Peyer's patch (tissue), 4 donors: ENCODE measurements around the gene NKX1-2. TPM values are rescaled to one million over a fixed set of nuclear protein-coding genes. Genes with fewer than 3 reads are reported as not detected.

Source experiments
- DNase-seq, 3 donors: peaks; one replicate each; pipeline ENCODE4 v3.0.0-alpha.2; 2017 to 2019
- H3K27ac ChIP-seq, 4 donors: fragments of 200-600 bp; sonication (generic); one replicate each; pipeline ENCODE4 v1.5.1; 2016 to 2019
- H3K27me3 ChIP-seq, 2 donors: fragments of 200-600 bp; sonication (generic); one replicate each; pipeline ENCODE4 v1.5.1; 2019
- H3K36me3 ChIP-seq, 3 donors: fragments of 200-600 bp; sonication (generic); one replicate each; pipeline ENCODE4 v1.5.1; 2016 to 2019
- H3K4me1 ChIP-seq, 4 donors: fragments of 200-600 bp; sonication (generic); one replicate each; pipeline ENCODE4 v1.5.1; 2016 to 2019
- H3K4me3 ChIP-seq, 4 donors: fragments of 200-600 bp; sonication (generic); 1 replicate in 3 of 4; 2 replicates in 1 of 4; pipeline ENCODE4 v1.5.1; 2016 to 2019; ENCODE audit warnings: mild to moderate bottlenecking in 1 of 4
- H3K9me3 ChIP-seq, 4 donors: fragments of 200-600 bp; sonication (generic); one replicate each; pipeline ENCODE4 v1.5.1; 2016 to 2019; ENCODE audit warnings: mild to moderate bottlenecking in 1 of 4
- CTCF ChIP-seq, 6 experiments: fragments of 450-650 bp in 4 of 6; fragments of 200-600 bp in 2 of 6; sonication (generic) in 1 of 6; IDR thresholded peaks; one replicate each; pipeline ENCODE4 v1.5.1; 2017 to 2019; ENCODE audit warnings: antibody characterized with exemption in 6 of 6, mild to moderate bottlenecking in 3 of 6, moderate library complexity in 1 of 6
- POLR2A ChIP-seq, 2 donors: fragments of 450-650 bp; IDR thresholded peaks; one replicate each; pipeline ENCODE4 v1.5.1; 2017; ENCODE audit warnings: antibody characterized with exemption in 2 of 2, mild to moderate bottlenecking in 2 of 2, moderate library complexity in 2 of 2
- total RNA-seq, 4 donors: library from RNA; depleted of rRNA; stranded (reverse); fragments of >200 nt; gene quantifications; one replicate each; pipeline ENCODE4 v1.1.0, GENCODE V29; 2016

The NKX1-2 gene
- total RNA-seq, 4 donors from 2014 or later: not detected

- H3K27ac ChIP-seq: no peak overlapping the region
- DNase-seq: no peak
- peaks cover 0 to 13% (median 0%) of the 10 kb centered on the region in 3 donors for H3K36me3 ChIP-seq
- TF ChIP-seq POLR2A (IDR thresholded peaks at IDR 0.05) (no peak), CTCF (IDR thresholded peaks at IDR 0.05) (no peak)
- no peaks in the 10 kb centered on the region for H3K27me3 ChIP-seq
- no peak overlapping the region for H3K4me3 ChIP-seq
- H3K4me1 ChIP-seq: peaks cover 0 to 3% (median 0%) of the 10 kb centered on the region in 4 donors
- no peaks in the 10 kb centered on the region for H3K9me3 ChIP-seq
Measured at GRCh38 chr10:124495725-124496124, 45.9 kb upstream of the NKX1-2 start.

DNA sequence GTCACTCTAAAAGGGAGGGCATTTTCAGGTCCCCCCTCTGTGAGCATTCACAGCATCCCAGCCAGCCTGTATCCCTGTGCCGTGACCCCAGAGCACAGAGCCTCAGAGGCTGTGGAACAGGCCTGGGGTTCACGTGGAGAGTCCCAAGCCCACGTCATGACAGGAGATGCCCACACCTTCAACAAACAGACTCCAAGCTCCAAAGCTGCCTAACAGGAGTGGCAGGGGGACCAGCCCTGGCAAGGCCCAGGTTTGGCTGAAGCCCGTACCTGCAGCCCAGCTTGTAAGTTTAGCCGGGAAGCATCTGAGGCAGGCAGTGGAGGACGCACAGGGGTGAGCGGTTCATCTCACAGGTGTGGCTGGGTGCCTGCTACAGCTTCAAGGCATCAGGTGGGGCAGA lies 45.3 kb upstream of the NKX1-2 start:
- no peak overlapping the region for H3K4me3 ChIP-seq
- TF ChIP-seq POLR2A (IDR thresholded peaks at IDR 0.05): no peak
- TF ChIP-seq CTCF (IDR thresholded peaks at IDR 0.05): no peak
- no peaks in the 10 kb centered on the region for H3K27me3 ChIP-seq
- no peaks in the 10 kb centered on the region for H3K9me3 ChIP-seq
- H3K36me3 ChIP-seq: peaks cover 0 to 15% (median 0%) of the 10 kb centered on the region in 3 donors
- DNase-seq: no peak
- H3K4me1 ChIP-seq: peaks cover 0 to 3% (median 0%) of the 10 kb centered on the region in 4 donors
- H3K27ac ChIP-seq: no peak overlapping the region

GRCh38 chr10:124494046-124494807 lies 44.4 kb upstream of the NKX1-2 start:
- H3K4me1 ChIP-seq: peaks cover 0 to 3% (median 0%) of the 10 kb centered on the region in 4 donors
- no peak overlapping the region for H3K4me3 ChIP-seq
- TF ChIP-seq POLR2A (IDR thresholded peaks at IDR 0.05) (no peak), CTCF (IDR thresholded peaks at IDR 0.05) (no peak)
- DNase-seq: no peak
- H3K27ac ChIP-seq: no peak overlapping the region
- peaks cover 0 to 15% (median 0%) of the 10 kb centered on the region in 3 donors for H3K36me3 ChIP-seq
- H3K9me3 ChIP-seq: no peaks in the 10 kb centered on the region
- no peaks in the 10 kb centered on the region for H3K27me3 ChIP-seq

- Histone ChIP-seq H3K4me3 (no peak overlapping the region), H3K4me1 (peaks cover 0 to 3% (median 0%) of the 10 kb centered on the region in 4 donors), H3K27me3 (no peaks in the 10 kb centered on the region), H3K27ac (no peak overlapping the region), H3K36me3 (peaks cover 0 to 13% (median 0%) of the 10 kb centered on the region in 3 donors), H3K9me3 (no peaks in the 10 kb centered on the region)
- DNase-seq: no peak
- TF ChIP-seq POLR2A (IDR thresholded peaks at IDR 0.05) (no peak), CTCF (IDR thresholded peaks at IDR 0.05) (no peak)
Measured at GRCh38 chr10:124493214-124493882, 43.5 kb upstream of the NKX1-2 start.

- H3K4me1 ChIP-seq: peaks cover 0 to 3% (median 0%) of the 10 kb centered on the region in 4 donors
- H3K4me3 ChIP-seq: no peak overlapping the region
- H3K36me3 ChIP-seq: peaks cover 0 to 13% (median 0%) of the 10 kb centered on the region in 3 donors
- no peak for TF ChIP-seq CTCF (IDR thresholded peaks at IDR 0.05)
- H3K27ac ChIP-seq: no peak overlapping the region
- no peaks in the 10 kb centered on the region for H3K9me3 ChIP-seq
- no peaks in the 10 kb centered on the region for H3K27me3 ChIP-seq
- no peak for DNase-seq
Measured at GRCh38 chr10:124492266-124492665, 42.4 kb upstream of the NKX1-2 start.
